ENCODE results near the gene MEP1B.

The MEP1B gene

DNA sequence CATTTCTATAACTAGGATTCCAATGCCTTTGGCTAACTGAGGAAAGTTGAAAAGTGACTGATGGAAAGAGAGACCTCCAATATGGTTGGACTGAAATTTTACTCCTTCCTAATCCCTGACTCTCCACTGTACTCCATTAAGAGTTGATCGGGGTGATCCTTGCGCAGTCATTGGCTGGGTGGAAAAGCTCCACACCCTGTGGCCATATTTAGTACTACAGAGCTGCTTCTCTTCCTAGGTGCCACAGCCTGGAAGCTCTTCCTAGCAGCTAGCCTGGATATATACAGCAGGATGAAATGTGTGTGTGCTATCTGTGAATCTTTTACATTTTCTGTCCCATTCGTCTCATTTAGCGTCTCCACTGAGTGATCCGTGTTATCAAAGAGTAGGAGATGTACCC lies 71.2 kb downstream of the MEP1B start:
- in situ Hi-C loops (cut with HindIII; ENCODE audit: low sequenced_read_pairs): no loop called here

DNA sequence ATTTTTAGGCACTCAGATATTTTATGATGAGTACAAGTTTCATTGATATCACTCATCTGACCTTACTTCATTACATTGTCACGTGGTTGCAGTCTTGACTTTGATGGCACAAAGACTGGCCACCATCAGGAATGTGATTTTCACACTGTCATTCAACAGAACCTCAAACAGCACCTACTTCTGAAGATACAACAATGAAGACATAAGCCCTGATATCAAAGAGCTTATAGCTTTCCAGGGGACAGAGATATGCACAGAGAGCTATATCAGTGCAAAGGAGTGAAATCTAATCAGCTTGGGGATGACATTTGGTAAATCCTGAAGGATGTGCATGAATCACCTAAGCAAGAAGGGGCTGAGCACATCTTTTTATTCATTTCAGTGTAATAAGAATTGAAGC lies 72.3 kb downstream of the MEP1B start:
- in situ Hi-C loops (cut with HindIII; ENCODE audit: low sequenced_read_pairs): no loop called here

DNA sequence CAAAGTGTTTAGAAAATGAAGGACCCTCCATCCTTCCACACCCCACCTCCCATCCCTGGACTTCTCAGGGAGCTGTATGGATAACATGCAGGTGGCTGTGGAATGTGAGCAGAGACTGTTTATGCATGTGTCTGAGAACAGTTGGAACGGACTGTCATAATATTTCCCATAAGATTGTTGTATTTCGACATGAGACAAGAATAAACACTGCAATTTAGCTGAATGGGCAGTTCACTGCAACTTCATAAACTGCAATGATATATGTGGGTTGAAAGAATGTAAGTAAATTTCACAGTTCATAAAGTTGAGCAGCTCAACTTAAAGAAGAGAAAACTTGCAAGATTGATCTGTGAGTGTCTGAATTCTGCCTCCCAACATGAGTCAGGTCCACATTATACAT lies 74.6 kb downstream of the MEP1B start:
- in situ Hi-C loops (cut with HindIII; ENCODE audit: low sequenced_read_pairs): no loop called here

DNA sequence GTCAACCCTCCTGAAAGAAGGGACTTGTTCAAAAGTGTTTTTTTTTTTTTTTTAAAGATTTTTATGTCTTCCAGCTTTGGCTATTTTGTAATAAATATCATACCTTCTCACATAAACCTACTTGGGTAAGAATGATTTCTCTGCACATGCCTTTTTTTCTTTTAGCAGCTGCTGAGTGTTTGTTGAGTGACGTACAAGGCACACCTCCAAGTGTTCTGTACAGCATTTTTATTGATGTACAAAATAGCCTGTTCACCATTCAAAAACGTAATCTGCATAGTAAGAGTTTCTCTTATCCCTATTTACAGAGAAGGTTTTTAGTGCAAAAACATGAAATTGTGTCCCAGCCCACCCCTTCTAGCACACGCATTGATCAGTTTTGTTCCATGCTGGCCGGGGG lies 77.6 kb downstream of the MEP1B start:
- in situ Hi-C loops (cut with HindIII; ENCODE audit: low sequenced_read_pairs): no loop called here
